Subcutaneous adipose tissue (tissue), 4 donors: Measurements from ENCODE around the gene NOP9. TPM values are rescaled to one million over a fixed set of nuclear protein-coding genes. Genes with fewer than 3 reads are reported as not detected.

Source experiments
- CTCF ChIP-seq: fragments of 450-650 bp; IDR thresholded peaks from one replicate; pipeline ENCODE4 v1.5.1; 2016; ENCODE audit warnings: low read depth, mild to moderate bottlenecking, control low read depth, antibody characterized with exemption, moderate library complexity
- total RNA-seq, 4 donors: library from RNA; depleted of rRNA; stranded (reverse); fragments of >200 nt; gene quantifications; one replicate each; pipeline ENCODE4 v1.1.0, GENCODE V29; 2016

Gene NOP9
- total RNA-seq, 4 donors from 2014 or later, result 14.3 to 19.4 (median 15.1) TPM

- no peak for TF ChIP-seq CTCF
Observed at GRCh38 chr14:24312736-24313507, 13.3 kb downstream of the NOP9 start.

DNA sequence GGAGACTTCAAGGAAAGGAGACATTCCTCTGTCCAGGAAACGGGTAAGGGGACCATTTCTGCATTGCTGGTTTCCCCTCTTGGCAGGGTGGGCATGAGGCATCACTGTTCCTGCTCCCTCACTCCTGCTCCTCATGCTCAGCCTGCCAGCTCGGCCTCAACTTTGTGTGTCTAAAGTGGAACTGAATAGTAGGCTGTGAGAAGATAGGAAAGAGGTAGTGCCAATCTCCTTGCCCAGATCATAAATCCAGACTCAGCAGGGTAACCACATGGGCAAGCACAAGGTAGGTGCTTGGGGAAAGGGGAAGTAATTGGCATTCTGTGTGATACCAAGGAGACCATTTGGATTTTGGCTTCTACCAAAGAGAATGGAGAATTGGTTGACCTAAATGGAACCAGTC is 14.3 kb downstream of the NOP9 start:
- no peak for TF ChIP-seq CTCF

DNA sequence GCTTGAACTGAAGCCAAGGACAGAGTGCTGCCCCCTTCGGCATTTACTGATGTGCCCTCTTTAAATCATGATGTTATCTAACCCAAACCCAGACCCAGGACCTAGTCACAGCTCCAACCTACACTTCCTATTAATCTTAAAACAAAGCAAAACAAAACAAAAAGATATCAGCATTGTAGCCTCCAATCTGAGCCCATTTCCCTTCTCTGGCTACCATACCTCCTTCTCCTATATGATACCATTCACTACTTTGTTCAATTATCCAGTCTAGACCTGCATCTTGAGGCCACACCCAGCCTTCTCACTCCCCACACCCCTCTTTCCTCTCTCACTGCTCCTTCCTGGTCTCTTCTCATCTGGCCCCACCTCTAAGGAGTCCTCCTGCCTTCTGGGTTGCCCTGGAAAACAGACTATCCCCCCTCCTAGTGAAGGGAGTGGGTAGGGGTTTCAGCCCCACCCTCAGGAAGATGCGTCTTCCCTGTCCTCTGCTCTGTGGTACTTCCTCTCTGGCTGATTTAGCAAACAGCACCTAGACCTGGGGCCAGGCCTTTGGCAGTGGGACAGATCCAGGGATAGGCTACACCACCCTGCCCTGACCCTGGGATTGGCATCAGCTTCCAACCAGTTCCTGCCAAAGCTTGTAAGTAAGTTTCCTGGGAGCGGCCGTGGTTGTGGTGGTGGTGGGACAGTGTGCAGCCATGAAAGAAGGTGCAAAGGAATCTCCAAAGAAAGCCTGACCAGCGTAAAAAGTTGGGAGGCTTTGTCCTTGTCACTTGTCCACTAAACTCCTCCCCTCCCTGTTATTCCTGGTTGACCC is 14.9 kb downstream of the NOP9 start:
- TF ChIP-seq CTCF, result no peak

GRCh38 chr14:24315243-24315806 is 15.7 kb downstream of the NOP9 start:
- no peak for TF ChIP-seq CTCF

DNA sequence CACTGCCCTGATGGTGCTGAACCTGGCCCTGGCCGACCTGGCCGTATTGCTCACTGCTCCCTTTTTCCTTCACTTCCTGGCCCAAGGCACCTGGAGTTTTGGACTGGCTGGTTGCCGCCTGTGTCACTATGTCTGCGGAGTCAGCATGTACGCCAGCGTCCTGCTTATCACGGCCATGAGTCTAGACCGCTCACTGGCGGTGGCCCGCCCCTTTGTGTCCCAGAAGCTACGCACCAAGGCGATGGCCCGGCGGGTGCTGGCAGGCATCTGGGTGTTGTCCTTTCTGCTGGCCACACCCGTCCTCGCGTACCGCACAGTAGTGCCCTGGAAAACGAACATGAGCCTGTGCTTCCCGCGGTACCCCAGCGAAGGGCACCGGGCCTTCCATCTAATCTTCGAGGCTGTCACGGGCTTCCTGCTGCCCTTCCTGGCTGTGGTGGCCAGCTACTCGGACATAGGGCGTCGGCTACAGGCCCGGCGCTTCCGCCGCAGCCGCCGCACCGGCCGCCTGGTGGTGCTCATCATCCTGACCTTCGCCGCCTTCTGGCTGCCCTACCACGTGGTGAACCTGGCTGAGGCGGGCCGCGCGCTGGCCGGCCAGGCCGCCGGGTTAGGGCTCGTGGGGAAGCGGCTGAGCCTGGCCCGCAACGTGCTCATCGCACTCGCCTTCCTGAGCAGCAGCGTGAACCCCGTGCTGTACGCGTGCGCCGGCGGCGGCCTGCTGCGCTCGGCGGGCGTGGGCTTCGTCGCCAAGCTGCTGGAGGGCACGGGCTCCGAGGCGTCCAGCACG is 16.4 kb downstream of the NOP9 start:
- TF ChIP-seq CTCF, result no peak

DNA sequence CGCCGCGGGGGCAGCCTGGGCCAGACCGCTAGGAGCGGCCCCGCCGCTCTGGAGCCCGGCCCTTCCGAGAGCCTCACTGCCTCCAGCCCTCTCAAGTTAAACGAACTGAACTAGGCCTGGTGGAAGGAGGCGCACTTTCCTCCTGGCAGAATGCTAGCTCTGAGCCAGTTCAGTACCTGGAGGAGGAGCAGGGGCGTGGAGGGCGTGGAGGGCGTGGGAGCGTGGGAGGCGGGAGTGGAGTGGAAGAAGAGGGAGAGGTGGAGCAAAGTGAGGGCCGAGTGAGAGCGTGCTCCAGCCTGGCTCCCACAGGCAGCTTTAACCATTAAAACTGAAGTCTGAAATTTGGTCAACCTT is 16.9 kb downstream of the NOP9 start:
- no peak for TF ChIP-seq CTCF
